Mucosa of descending colon (tissue), 3 donors: ENCODE measurements around the gene ZNF423. TPM values are rescaled to one million over a fixed set of nuclear protein-coding genes. Genes with fewer than 3 reads are reported as not detected.

ENCODE experiments used
- ATAC-seq: fragments of 200-7000 bp; cut with Tn5 transposase; one replicate; pipeline ENCODE4 v1.9.1; 2020; ENCODE audit warnings: mild to moderate bottlenecking, moderate library complexity
- DNase-seq, 3 donors: peaks; one replicate each; pipeline ENCODE4 v3.0.0-alpha.2; 2020
- H3K36me3 ChIP-seq: fragments of 200-600 bp; one replicate; pipeline ENCODE4 v1.8.0; 2021; ENCODE audit warnings: low read depth, mild to moderate bottlenecking
- H3K4me1 ChIP-seq: fragments of 200-600 bp; one replicate; pipeline ENCODE4 v1.8.0; 2021; ENCODE audit warnings: low read depth, mild to moderate bottlenecking
- H3K4me3 ChIP-seq: fragments of 200-600 bp; one replicate; pipeline ENCODE4 v1.8.0; 2021; ENCODE audit warnings: mild to moderate bottlenecking
- H3K9me3 ChIP-seq: fragments of 200-600 bp; one replicate; pipeline ENCODE4 v1.8.0; 2021; ENCODE audit warnings: mild to moderate bottlenecking
- CTCF ChIP-seq: fragments of 200-600 bp; IDR thresholded peaks from one replicate; pipeline ENCODE4 v1.8.0; 2022; ENCODE audit warnings: antibody characterized with exemption, mild to moderate bottlenecking
- intact Hi-C, 2 donors: fragments of 100-400 bp; cut with DNase I in 1 of 2; cut with micrococcal nuclease in 1 of 2; formaldehyde crosslinking; loops; one replicate each; pipeline versions ENCODE4 v1.11.0 to v1.11.1; 2022; cut with DNase I, micrococcal nuclease
- total RNA-seq, 3 donors: library from RNA; stranded (reverse); fragmentation: NEBNext Ultra II Directional in 2 of 3; extraction: Animal tissue kit (Norgen Biotek cat#: 25700) in 2 of 3; gene quantifications; one replicate each; pipeline versions ENCODE4 v1.2.1 to v1.2.4, GENCODE V29; 2021 to 2023
- donor health status: DM: no; HTN: no; CAD: no; lungs with moderate emphysema.
- donor health status: DM: no; HTN: no; CAD: no.
- donor health status: DM: no; HTN: yes; CAD: no.

The ZNF423 gene
- total RNA-seq, 3 donors from 2014 or later = 6.7 to 11.6 (median 11.0) TPM

- no peak for ATAC-seq
- no peak for DNase-seq
- intact Hi-C loops = no loop called here
- H3K36me3 ChIP-seq = no peaks in the 10 kb centered on the region
- no peaks in the 10 kb centered on the region for H3K4me1 ChIP-seq
- no peak for TF ChIP-seq CTCF
- no peak overlapping the region for H3K4me3 ChIP-seq
- no peaks in the 10 kb centered on the region for H3K9me3 ChIP-seq
Measured at GRCh38 chr16:49499869-49500610, 355.9 kb downstream of the ZNF423 start.

DNA sequence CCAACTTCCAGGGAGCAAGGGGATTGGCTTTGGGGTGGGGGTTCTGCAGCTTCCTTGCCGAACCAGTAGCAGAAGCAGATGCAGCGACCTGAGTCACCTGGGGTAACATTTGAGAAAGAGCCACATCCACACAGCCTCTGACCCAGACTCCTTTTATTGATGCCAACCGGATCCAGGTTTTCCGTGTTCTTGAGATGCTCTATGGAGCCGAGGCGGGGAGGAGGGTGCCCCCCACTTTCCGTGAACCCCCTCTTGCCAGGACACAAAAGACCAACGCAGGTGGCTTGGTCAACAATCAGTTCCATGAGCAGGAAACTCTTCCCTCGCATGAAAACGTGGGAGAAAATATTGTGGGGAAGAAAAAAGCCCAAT, 356.5 kb downstream of the ZNF423 start:
- no peak for DNase-seq
- intact Hi-C loops = no loop called here
- TF ChIP-seq CTCF = no peak
- Histone ChIP-seq H3K4me1 (no peaks in the 10 kb centered on the region), H3K36me3 (no peaks in the 10 kb centered on the region), H3K9me3 (no peaks in the 10 kb centered on the region), H3K4me3 (no peak overlapping the region)
- no peak for ATAC-seq

DNA sequence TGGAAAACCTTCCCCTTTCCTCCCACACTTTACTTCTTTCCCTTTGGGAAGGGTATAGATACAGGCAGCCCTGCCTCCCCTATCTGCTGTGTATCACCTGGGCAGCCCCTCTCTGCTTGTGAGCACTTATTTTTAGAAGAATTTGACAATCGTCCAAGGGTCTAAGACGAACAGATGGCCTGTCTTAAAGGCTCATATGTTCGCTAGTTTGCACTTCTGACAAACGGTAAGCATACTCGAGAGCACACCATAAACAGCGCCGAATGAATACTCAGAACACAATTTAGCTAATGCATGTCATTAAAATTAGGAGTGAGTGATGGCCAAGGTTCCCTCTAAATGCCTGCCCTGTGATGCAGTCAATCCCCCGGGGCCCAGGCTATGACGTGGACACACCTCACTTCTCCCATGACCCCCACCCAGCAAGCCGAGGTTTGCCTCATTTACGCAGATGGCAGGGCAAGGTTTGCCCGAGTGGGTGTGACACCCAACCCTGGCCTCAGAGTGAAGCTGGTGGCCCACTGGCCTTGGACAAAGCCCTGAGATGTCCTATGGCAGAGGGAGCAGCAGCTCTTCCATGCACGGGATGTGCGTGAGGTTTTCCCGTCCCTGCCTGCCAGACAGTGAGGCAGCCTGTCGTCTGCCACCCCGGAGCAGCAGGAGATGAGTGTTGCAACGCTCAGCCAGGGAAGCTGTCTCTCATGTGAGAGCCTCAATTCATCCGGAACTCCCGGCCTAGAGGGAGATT, 357.1 kb downstream of the ZNF423 start:
- Histone ChIP-seq H3K4me3 (no peak overlapping the region), H3K36me3 (no peaks in the 10 kb centered on the region), H3K9me3 (no peaks in the 10 kb centered on the region), H3K4me1 (no peaks in the 10 kb centered on the region)
- no peak for DNase-seq
- no peak for TF ChIP-seq CTCF
- ATAC-seq = no peak
- intact Hi-C loops = no loop called here

DNA sequence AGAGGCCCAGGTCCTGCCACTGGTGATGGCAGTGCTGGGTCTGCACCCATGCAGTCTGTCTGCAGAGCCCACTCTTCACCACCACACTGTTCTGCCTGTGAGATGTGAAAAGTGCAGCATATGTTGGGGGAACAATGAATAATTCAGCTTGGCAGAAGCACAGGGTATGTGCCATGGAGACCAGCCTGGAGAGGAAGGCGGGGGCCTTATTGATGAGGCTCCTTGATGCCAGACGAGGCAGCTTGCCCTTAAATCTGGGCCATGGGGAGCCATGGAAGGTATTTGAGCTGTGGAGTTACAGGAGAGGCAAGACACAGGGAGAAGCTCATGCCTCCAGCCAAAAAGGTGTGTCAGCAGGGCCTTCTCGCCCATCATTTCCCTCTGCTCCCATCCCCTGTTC, 357.6 kb downstream of the ZNF423 start:
- no peak overlapping the region for H3K4me3 ChIP-seq
- ATAC-seq = no peak
- TF ChIP-seq CTCF = no peak
- intact Hi-C loops = no loop called here
- no peak for DNase-seq
- no peaks in the 10 kb centered on the region for H3K9me3 ChIP-seq
- H3K36me3 ChIP-seq = no peaks in the 10 kb centered on the region
- no peaks in the 10 kb centered on the region for H3K4me1 ChIP-seq

GRCh38 chr16:49497466-49497865, 358.4 kb downstream of the ZNF423 start:
- no peaks in the 10 kb centered on the region for H3K4me1 ChIP-seq
- H3K4me3 ChIP-seq = no peak overlapping the region
- no peak for TF ChIP-seq CTCF
- H3K9me3 ChIP-seq = no peaks in the 10 kb centered on the region
- DNase-seq (no peak), ATAC-seq (no peak)
- no peaks in the 10 kb centered on the region for H3K36me3 ChIP-seq
- intact Hi-C loops = no loop called here
